Measurements from ENCODE around the gene CC2D1A.

DNA sequence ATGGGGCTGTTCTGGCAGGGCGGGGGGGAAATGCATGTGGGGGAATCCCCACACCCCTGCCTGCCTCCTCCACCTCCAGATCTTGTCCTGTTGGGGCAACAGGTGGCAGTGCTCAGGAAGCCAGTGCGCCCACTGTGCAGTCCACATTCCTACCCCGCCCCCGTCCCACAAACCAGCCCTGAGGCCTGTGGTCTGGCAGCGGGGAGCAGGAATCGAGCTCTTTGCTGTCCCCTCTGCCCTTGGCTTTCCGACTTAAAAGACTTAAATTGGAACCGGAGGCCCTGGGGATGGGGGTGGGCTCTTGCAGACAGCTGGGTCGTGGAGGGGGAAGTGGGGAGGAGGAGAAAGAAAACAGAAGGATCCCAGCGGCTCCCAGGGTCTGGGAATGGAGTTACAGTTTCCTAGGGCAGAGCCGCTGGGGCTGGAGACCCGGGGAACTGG, 24.7 kb upstream of the CC2D1A start:
- TF ChIP-seq, protein P1, sequence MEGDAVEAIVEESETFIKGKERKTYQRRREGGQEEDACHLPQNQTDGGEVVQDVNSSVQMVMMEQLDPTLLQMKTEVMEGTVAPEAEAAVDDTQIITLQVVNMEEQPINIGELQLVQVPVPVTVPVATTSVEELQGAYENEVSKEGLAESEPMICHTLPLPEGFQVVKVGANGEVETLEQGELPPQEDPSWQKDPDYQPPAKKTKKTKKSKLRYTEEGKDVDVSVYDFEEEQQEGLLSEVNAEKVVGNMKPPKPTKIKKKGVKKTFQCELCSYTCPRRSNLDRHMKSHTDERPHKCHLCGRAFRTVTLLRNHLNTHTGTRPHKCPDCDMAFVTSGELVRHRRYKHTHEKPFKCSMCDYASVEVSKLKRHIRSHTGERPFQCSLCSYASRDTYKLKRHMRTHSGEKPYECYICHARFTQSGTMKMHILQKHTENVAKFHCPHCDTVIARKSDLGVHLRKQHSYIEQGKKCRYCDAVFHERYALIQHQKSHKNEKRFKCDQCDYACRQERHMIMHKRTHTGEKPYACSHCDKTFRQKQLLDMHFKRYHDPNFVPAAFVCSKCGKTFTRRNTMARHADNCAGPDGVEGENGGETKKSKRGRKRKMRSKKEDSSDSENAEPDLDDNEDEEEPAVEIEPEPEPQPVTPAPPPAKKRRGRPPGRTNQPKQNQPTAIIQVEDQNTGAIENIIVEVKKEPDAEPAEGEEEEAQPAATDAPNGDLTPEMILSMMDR (IDR thresholded peaks at IDR 0.05) = no peak
- TF ChIP-seq POLR2AphosphoS5 (IDR thresholded peaks at IDR 0.05) = no peak

Measured in prostate gland (tissue), 2 donors.